NCI-H460 (cell line): ENCODE results near the gene CDH4. TPM values are rescaled to one million over a fixed set of nuclear protein-coding genes. Genes with fewer than 3 reads are reported as not detected.
"Not testable (repeated sequence)": the region's sequence is repeated elsewhere in the genome, so short reads cannot be mapped to it uniquely, and the experiment has no call there.

ENCODE experiments used
- DNase-seq: peaks from one replicate; pipeline ENCODE4 v3.0.0-alpha.2; 2016; ENCODE audit warnings: low read depth; ENCODE audit errors: extremely low read depth
- total RNA-seq: library from RNA; depleted of rRNA; stranded (reverse); fragments of >200 nt; shearing (Covaris generic); gene quantifications from 2 replicates; pipeline ENCODE4 v1.2.3, GENCODE V29; 2014

Gene CDH4
- total RNA-seq, 1 experiment from 2014 or later: not detected

- DNase-seq: not testable (repeated sequence)
Observed at GRCh38 chr20:61406773-61407172, 154.7 kb downstream of the CDH4 start.

GRCh38 chr20:61407561-61407960 is 155.5 kb downstream of the CDH4 start:
- DNase-seq: no peak

GRCh38 chr20:61408951-61409740 is 157.1 kb downstream of the CDH4 start:
- no peak for DNase-seq

GRCh38 chr20:61411743-61412142 is 159.7 kb downstream of the CDH4 start:
- DNase-seq: no peak

- DNase-seq: no peak
Observed at GRCh38 chr20:61413752-61414151, 161.7 kb downstream of the CDH4 start.

GRCh38 chr20:61414455-61414991 is 162.5 kb downstream of the CDH4 start:
- DNase-seq: no peak

- no peak for DNase-seq
Observed at GRCh38 chr20:61416546-61416945, 164.5 kb downstream of the CDH4 start.

- DNase-seq: no peak
Observed at GRCh38 chr20:61417221-61417941, 165.3 kb downstream of the CDH4 start.

- DNase-seq: no peak
Observed at GRCh38 chr20:61419010-61419409, 166.9 kb downstream of the CDH4 start.

GRCh38 chr20:61419501-61419900 is 167.4 kb downstream of the CDH4 start:
- no peak for DNase-seq

GRCh38 chr20:61420056-61420455 is 168.0 kb downstream of the CDH4 start:
- DNase-seq: no peak

GRCh38 chr20:61420781-61421180 is 168.7 kb downstream of the CDH4 start:
- no peak for DNase-seq

- DNase-seq: no peak
Observed at GRCh38 chr20:61422636-61423425, 170.8 kb downstream of the CDH4 start.

GRCh38 chr20:61424011-61424627 is 172.1 kb downstream of the CDH4 start:
- DNase-seq: no peak

GRCh38 chr20:61424628-61425420 is 172.8 kb downstream of the CDH4 start:
- DNase-seq: no peak

- DNase-seq: not testable (repeated sequence)
Observed at GRCh38 chr20:61425541-61425991, 173.5 kb downstream of the CDH4 start.

GRCh38 chr20:61426352-61426751 is 174.3 kb downstream of the CDH4 start:
- no peak for DNase-seq

- no peak for DNase-seq
Observed at GRCh38 chr20:61429458-61430227, 177.6 kb downstream of the CDH4 start.

GRCh38 chr20:61430228-61430624 is 178.2 kb downstream of the CDH4 start:
- DNase-seq: no peak
